ENCODE data around the gene ARHGEF16. TPM values are rescaled to one million over a fixed set of nuclear protein-coding genes. Genes with fewer than 3 reads are reported as not detected.

The ARHGEF16 gene
- total and polyA plus RNA-seq, 9 donors, result 0.13 to 8.4 (median 1.7) TPM

DNA sequence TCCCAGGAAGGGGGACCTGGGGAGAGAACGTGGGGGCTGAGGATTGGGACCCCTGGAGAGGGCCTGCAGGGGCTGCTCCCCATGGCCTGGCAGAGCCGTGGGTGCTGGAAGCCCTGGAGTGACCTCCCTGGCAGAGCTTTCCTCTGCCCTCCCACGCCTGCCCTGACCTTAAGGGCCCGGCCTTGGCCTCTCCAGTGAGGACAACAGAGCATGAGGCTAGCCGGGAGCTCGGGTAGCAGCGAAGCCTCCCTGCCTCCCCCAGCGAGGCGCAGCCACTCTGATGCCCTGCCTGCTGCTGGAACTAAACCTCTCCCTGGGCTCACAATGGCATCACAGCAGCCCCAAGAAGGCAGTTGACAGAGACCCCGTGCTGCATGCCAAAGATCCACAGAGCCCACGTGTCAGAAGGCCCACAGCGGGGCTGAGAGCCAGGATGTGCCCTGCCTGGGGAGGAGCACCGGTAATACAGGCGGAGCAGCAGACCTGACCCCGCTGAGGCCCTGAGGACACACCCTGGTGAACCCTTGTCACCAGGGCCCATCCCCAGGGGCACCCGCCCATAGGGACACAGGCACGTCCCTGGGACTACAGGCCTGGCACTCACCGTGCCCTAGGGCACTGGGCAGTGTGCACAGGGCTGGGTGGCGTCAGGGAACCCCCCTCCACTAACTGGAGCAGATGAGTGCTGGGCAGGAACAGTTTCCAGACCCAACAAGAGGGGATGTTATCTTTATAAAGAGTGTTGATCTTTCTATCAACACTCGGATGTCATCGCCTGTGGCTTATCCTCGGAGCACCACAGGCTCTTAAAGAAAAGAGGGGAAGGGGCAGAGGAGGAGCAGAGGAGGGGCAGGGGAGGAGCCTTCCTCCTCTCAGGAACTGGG, 48.4 kb downstream of the ARHGEF16 start:
- Histone ChIP-seq H3K27me3 (no peaks in the 10 kb centered on the region), H3K4me1 (ENCODE audit: insufficient read depth) (no peaks in the 10 kb centered on the region), H3K9me3 (no peaks in the 10 kb centered on the region), H3K36me3 (no peaks in the 10 kb centered on the region), H3K27ac (no peak overlapping the region), H3K4me3 (no peak overlapping the region)
- intact Hi-C loops (cut with DNase I), result no loop called here
- 81 to 87% (median 82%) methylated on average over 17 to 22 of the region's 22 CpGs for WGBS, 3 donors
- TF ChIP-seq, protein P1, sequence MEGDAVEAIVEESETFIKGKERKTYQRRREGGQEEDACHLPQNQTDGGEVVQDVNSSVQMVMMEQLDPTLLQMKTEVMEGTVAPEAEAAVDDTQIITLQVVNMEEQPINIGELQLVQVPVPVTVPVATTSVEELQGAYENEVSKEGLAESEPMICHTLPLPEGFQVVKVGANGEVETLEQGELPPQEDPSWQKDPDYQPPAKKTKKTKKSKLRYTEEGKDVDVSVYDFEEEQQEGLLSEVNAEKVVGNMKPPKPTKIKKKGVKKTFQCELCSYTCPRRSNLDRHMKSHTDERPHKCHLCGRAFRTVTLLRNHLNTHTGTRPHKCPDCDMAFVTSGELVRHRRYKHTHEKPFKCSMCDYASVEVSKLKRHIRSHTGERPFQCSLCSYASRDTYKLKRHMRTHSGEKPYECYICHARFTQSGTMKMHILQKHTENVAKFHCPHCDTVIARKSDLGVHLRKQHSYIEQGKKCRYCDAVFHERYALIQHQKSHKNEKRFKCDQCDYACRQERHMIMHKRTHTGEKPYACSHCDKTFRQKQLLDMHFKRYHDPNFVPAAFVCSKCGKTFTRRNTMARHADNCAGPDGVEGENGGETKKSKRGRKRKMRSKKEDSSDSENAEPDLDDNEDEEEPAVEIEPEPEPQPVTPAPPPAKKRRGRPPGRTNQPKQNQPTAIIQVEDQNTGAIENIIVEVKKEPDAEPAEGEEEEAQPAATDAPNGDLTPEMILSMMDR (IDR thresholded peaks at IDR 0.05), result no peak
- no peak for TF ChIP-seq EP300 (IDR thresholded peaks at IDR 0.05)
- no peak for DNase-seq

DNA sequence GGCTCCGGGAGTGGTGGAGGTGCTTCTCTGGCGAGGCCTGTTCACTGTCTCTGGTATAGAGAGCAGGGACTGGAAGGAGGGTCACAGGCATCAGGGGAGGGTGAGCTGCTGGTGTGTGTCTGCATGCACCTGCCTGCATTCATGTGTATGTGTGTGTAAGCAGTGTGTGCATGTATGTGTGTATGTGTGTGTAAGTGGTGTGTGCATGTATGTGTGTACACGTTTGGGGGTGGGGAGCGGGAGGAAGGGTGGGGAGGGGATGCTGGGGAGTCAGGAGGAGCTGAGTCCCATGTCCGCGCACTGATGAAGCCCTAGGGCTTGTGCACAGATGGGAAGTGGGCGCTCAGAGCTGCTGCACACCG, 49.0 kb downstream of the ARHGEF16 start:
- intact Hi-C loops (cut with DNase I), result no loop called here
- H3K36me3 ChIP-seq, result no peaks in the 10 kb centered on the region
- no peaks in the 10 kb centered on the region for H3K9me3 ChIP-seq
- no peak overlapping the region for H3K4me3 ChIP-seq
- no peaks in the 10 kb centered on the region for H3K4me1 ChIP-seq (ENCODE audit: insufficient read depth)
- H3K27me3 ChIP-seq, result no peaks in the 10 kb centered on the region
- 80 to 83% (median 82%) methylated on average over 8 of the region's 8 CpGs for WGBS, 3 donors
- TF ChIP-seq EP300 (IDR thresholded peaks at IDR 0.05), result no peak
- TF ChIP-seq POLR2A (IDR thresholded peaks at IDR 0.05), result no peak
- TF ChIP-seq, protein P1 (IDR thresholded peaks at IDR 0.05), result no peak
- no peak for DNase-seq
- no peak overlapping the region for H3K27ac ChIP-seq

DNA sequence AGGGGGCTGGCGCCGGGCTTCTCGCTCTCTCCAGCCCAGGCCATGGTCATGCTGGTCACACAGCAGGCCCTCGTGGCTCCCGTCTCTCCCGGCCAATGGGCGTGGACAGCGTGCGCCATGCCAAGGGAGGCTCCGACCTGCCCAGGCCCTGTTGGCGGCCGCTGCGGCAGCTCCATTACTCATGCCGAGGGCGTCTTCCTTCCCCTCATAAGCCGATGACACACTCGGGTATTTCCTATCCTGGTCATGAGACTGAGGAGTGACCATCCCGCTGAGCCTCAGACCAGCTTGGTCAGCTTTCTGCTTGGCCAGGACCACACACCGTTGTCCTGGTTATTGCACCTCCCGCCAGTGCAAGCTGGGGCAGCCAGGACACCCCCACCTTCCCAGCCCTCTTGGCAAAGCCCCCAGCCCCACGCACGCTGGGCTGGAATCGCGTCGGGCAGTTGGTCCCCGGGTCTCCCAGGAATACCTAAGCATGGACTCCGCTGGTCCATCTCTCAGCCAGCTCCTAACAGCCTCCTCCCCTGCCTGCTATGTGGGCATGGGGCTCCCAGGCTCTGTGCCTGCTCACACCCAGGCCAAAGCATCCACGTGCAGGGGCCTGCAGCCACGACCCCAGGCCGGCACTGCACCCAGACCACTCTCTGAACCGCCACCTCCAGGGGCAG, 49.8 kb downstream of the ARHGEF16 start:
- no peaks in the 10 kb centered on the region for H3K9me3 ChIP-seq
- WGBS, 3 donors, result 81 to 85% (median 82%) methylated on average over 31 of the region's 31 CpGs
- H3K27ac ChIP-seq, result no peak overlapping the region
- no peaks in the 10 kb centered on the region for H3K27me3 ChIP-seq
- intact Hi-C loops (cut with DNase I), result no loop called here
- DNase-seq, result peak in 1 of 5 donors; percentile 63
- no peak overlapping the region for H3K4me3 ChIP-seq
- TF ChIP-seq, protein P1 (IDR thresholded peaks at IDR 0.05), result no peak
- TF ChIP-seq EP300 (IDR thresholded peaks at IDR 0.05), result no peak
- TF ChIP-seq POLR2A (IDR thresholded peaks at IDR 0.05), result no peak
- no peaks in the 10 kb centered on the region for H3K4me1 ChIP-seq (ENCODE audit: insufficient read depth)
- no peaks in the 10 kb centered on the region for H3K36me3 ChIP-seq

DNA sequence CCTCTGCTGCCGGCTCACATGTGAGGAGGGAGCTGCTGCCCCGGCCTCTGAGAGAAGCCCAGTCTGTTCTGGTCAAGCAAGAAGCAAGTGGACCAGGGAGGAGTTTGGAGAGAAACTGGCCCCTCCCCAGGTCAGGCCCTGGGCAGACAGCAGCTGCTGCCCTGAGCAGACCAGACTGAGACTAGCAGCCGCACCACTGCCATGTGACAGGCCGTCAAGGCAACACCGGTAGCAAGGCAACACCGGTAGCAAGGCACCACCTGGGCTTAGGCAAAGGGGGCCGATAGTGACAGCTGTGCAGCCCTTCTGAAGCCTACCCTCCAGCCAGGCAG, 50.3 kb downstream of the ARHGEF16 start:
- no peaks in the 10 kb centered on the region for H3K36me3 ChIP-seq
- DNase-seq, result no peak

More for the DNA sequence above, 50.3 kb downstream of the ARHGEF16 start:
- Histone ChIP-seq H3K27me3 (no peaks in the 10 kb centered on the region), H3K4me1 (ENCODE audit: insufficient read depth) (no peaks in the 10 kb centered on the region), H3K27ac (no peak overlapping the region), H3K4me3 (no peak overlapping the region), H3K9me3 (no peaks in the 10 kb centered on the region)
- 70 to 79% (median 78%) methylated on average over 6 to 7 of the region's 7 CpGs for WGBS, 3 donors
- intact Hi-C loops (cut with DNase I), result no loop called here
- TF ChIP-seq, protein P1 (IDR thresholded peaks at IDR 0.05), result no peak
- TF ChIP-seq EP300 (IDR thresholded peaks at IDR 0.05) (no peak), POLR2A (IDR thresholded peaks at IDR 0.05) (no peak)
